Endothelial cell of umbilical vein (primary cell): ENCODE results near the gene BCAS3. TPM values are rescaled to one million over a fixed set of nuclear protein-coding genes. Genes with fewer than 3 reads are reported as not detected.

Experiments used
- BruUV-seq: library from RNA; stranded (reverse); fragments of 400-500 nt; replicated peaks from 2 replicates; lab custom pipeline; 2021; lab: Mats Ljungman, UMichigan
- CTCF ChIA-PET: fragments of 300-600, 350-600 bp; sonication (Branson Sonifier 250); formaldehyde crosslinking; loops from one replicate; lab custom pipeline; 2021; ENCODE audit warnings: antibody characterized with exemption, inconsistent platforms; lab: Charles Lee
- POLR2A ChIA-PET: fragments of 300-600, 350-600 bp; sonication (Branson Sonifier 250); formaldehyde crosslinking; loops from one replicate; lab custom pipeline; 2021; ENCODE audit warnings: antibody characterized with exemption, inconsistent platforms; lab: Charles Lee
- DNase-seq: peaks from one replicate; pipeline ENCODE4 v3.0.0-alpha.2; 2011; ENCODE audit warnings: low read depth, low spot score
- FAIRE-seq: peaks from 2 replicates; lab custom pipeline; 2011; peaks lifted over from hg19 to GRCh38; lab: Jason Lieb, UNC
- H2AFZ ChIP-seq: 2 replicates; pipeline ENCODE4 v1.6.0; 2012; ENCODE audit warnings: low read depth, low read length, control low read depth, inconsistent platforms
- H3K27ac ChIP-seq: 2 replicates; pipeline ENCODE4 v1.5.1; 2011; ENCODE audit warnings: low read depth, mild to moderate bottlenecking, control low read depth, low read length, moderate library complexity; ENCODE audit not compliant: insufficient read depth
- H3K27me3 ChIP-seq, 2 experiments: 2 replicates each; pipeline versions ENCODE4 v1.6.0 to v1.6.1; 2011; ENCODE audit warnings: low read length in 2 of 2, mixed read lengths in 1 of 2; ENCODE audit not compliant: control insufficient read depth in 2 of 2, insufficient read depth in 2 of 2
- H3K36me3 ChIP-seq, 2 experiments: 2 replicates in 1 of 2; 3 replicates in 1 of 2; pipeline ENCODE4 v1.5.1; 2011; ENCODE audit warnings: low read length in 2 of 2, mild to moderate bottlenecking in 1 of 2, moderate library complexity in 1 of 2; ENCODE audit not compliant: control insufficient read depth in 2 of 2, insufficient read depth in 2 of 2; ENCODE audit errors: extremely low read depth in 1 of 2
- H3K4me1 ChIP-seq: 3 replicates; pipeline ENCODE4 v1.5.1; 2011; ENCODE audit warnings: mild to moderate bottlenecking, low read length; ENCODE audit not compliant: control insufficient read depth, insufficient read depth; ENCODE audit errors: extremely low read depth
- H3K4me2 ChIP-seq: 2 replicates; pipeline ENCODE4 v1.6.1; 2011; ENCODE audit warnings: low read length, control low read depth, mixed read lengths; ENCODE audit not compliant: insufficient read depth
- H3K4me3 ChIP-seq, 3 experiments: fragments of 200-600 bp in 1 of 3; sonication (generic), shearing (Covaris generic) in 1 of 3; replicated peaks in 1 of 3; 2 replicates each; pipeline ENCODE4 v1.5.1; 2011 to 2016; ENCODE audit warnings: control low read depth in 3 of 3, low read length in 3 of 3, mild to moderate bottlenecking in 2 of 3, inconsistent platforms in 1 of 3, low read depth in 1 of 3, moderate library complexity in 1 of 3; ENCODE audit not compliant: insufficient read depth in 1 of 3
- H3K79me2 ChIP-seq: 2 replicates; pipeline ENCODE4 v1.6.0; 2012; ENCODE audit warnings: low read length, inconsistent platforms; ENCODE audit not compliant: control insufficient read depth, insufficient read depth
- H3K9ac ChIP-seq: replicated peaks from 2 replicates; pipeline ENCODE3; 2011; ENCODE audit warnings: low read length, control low read depth; ENCODE audit not compliant: insufficient read depth; ENCODE audit errors: extremely low read depth
- H3K9me1 ChIP-seq: replicated peaks from 3 replicates; pipeline ENCODE4 v1.6.0; 2011; ENCODE audit warnings: mild to moderate bottlenecking, low read length; ENCODE audit not compliant: control insufficient read depth, insufficient read depth; ENCODE audit errors: extremely low read depth
- H3K9me3 ChIP-seq: replicated peaks from 2 replicates; pipeline ENCODE4 v1.5.1; 2012; ENCODE audit warnings: low read length, inconsistent platforms; ENCODE audit not compliant: control insufficient read depth, insufficient read depth
- H4K20me1 ChIP-seq: replicated peaks from 2 replicates; pipeline ENCODE3; 2011; ENCODE audit warnings: mild to moderate bottlenecking, low read length; ENCODE audit not compliant: control insufficient read depth, insufficient read depth; ENCODE audit errors: extremely low read depth
- EZH2 ChIP-seq: IDR thresholded peaks from 2 replicates; pipeline ENCODE4 v1.6.1; 2012; ENCODE audit warnings: borderline replicate concordance, low read depth, mild to moderate bottlenecking, moderate library complexity, low read length, inconsistent platforms; ENCODE audit not compliant: severe bottlenecking
- FOS ChIP-seq: IDR thresholded peaks from 2 replicates; pipeline ENCODE4 v1.6.1; 2011; ENCODE audit warnings: mild to moderate bottlenecking, low read length, moderate library complexity, borderline replicate concordance; ENCODE audit not compliant: insufficient read depth
- GATA2 ChIP-seq: IDR thresholded peaks from 2 replicates; pipeline ENCODE4 v1.7.0; 2011; ENCODE audit warnings: low read depth, mild to moderate bottlenecking, moderate library complexity, mixed read lengths, low read length; ENCODE audit not compliant: insufficient read length, insufficient read depth
- JUN ChIP-seq: IDR thresholded peaks from 2 replicates; pipeline ENCODE4 v1.6.1; 2011; ENCODE audit warnings: borderline replicate concordance, low read depth; ENCODE audit not compliant: insufficient read length, insufficient read depth
- MYC ChIP-seq: IDR thresholded peaks from one replicate; pipeline ENCODE4 v1.6.1; 2011; ENCODE audit warnings: mild to moderate bottlenecking, low read depth, low read length
- POLR2A ChIP-seq: IDR thresholded peaks from 2 replicates; pipeline ENCODE4 v1.6.1; 2012; ENCODE audit warnings: low read depth, mild to moderate bottlenecking, control low read depth, low read length
- POLR2AphosphoS5 ChIP-seq: IDR thresholded peaks from 2 replicates; pipeline ENCODE4 v1.6.1; 2012; ENCODE audit warnings: low read depth, mild to moderate bottlenecking, control low read depth, low read length, moderate library complexity; ENCODE audit not compliant: insufficient read depth
- dilution Hi-C: fragments of 300-500 bp; cut with MboI; formaldehyde crosslinking; loops from one replicate; pipeline ENCODE4 v1.15.0; 2019; ENCODE audit warnings: low sequenced_read_pairs; ENCODE audit not compliant: extremely low pct_ligation_motif_present
- intact Hi-C: fragments of 100-400 bp; cut with micrococcal nuclease; formaldehyde crosslinking; loops from one replicate; pipeline ENCODE4 v1.10.0; 2022
- polyA plus RNA-seq, 4 experiments: library from polyadenylated mRNA; depleted of rRNA in 3 of 4; stranded (reverse) in 3 of 4; unstranded in 1 of 4; fragments of >200 nt; gene quantifications; 2 replicates each; pipeline versions ENCODE4 v1.2.1 to v1.2.3, GENCODE V29; 2011 to 2012; ENCODE audit warnings: missing spikeins in 1 of 4
- total RNA-seq: library from RNA; stranded (reverse); gene quantifications from 2 replicates; pipeline ENCODE4 v1.2.3, GENCODE V29; 2021
- TF ChIP-seq, protein P1 (sequence below), 2 donors: IDR thresholded peaks; 1 replicate in 1 of 2; 2 replicates in 1 of 2; pipeline ENCODE4 v1.5.1; 2011; ENCODE audit warnings: low read length in 2 of 2, mild to moderate bottlenecking in 2 of 2, moderate library complexity in 2 of 2, control low read depth in 1 of 2, inconsistent platforms in 1 of 2, low read depth in 1 of 2; ENCODE audit not compliant: insufficient read depth in 1 of 2; ENCODE audit errors: extremely low read depth in 1 of 2
- TF ChIP-seq, protein P2 (sequence below): IDR thresholded peaks from 2 replicates; pipeline ENCODE4 v1.6.1; 2011; ENCODE audit not compliant: insufficient read depth, insufficient read length

Gene BCAS3
- total and polyA plus RNA-seq, 2 donors (not counting 3 experiments of a cell fraction or from before 2014, with no cell fraction given) = 8.2 to 16.0 TPM

GRCh38 chr17:61379457-61380216 lies 702.0 kb downstream of the BCAS3 start:
- no peak for FAIRE-seq
- Histone ChIP-seq H3K27ac (no peak overlapping the region), H3K4me3 (no peak overlapping the region), H3K9me1 (no peaks in the 10 kb centered on the region), H3K4me1 (no peaks in the 10 kb centered on the region), H3K27me3 (no peaks in the 10 kb centered on the region), H3K4me2 (no peak overlapping the region), H4K20me1 (no peaks in the 10 kb centered on the region), H3K79me2 (no peaks in the 10 kb centered on the region), H2AFZ (no peak overlapping the region), H3K36me3 (no peaks in the 10 kb centered on the region), H3K9me3 (no peaks in the 10 kb centered on the region), H3K9ac (no peak overlapping the region)
- BruUV-seq = no TSS peak
- intact Hi-C loops (no loop called here), dilution Hi-C loops (no loop called here)
- DNase-seq = no peak
- POLR2A ChIA-PET = no interaction called here
- CTCF ChIA-PET = interaction anchor here (0.8 to 1.3 kb wide), 2 partner anchors 12 to 14 kb away, joined by 3 read pairs; no protein-coding TSS in a partner anchor
- no peak for TF ChIP-seq GATA2
- TF ChIP-seq, protein P1, sequence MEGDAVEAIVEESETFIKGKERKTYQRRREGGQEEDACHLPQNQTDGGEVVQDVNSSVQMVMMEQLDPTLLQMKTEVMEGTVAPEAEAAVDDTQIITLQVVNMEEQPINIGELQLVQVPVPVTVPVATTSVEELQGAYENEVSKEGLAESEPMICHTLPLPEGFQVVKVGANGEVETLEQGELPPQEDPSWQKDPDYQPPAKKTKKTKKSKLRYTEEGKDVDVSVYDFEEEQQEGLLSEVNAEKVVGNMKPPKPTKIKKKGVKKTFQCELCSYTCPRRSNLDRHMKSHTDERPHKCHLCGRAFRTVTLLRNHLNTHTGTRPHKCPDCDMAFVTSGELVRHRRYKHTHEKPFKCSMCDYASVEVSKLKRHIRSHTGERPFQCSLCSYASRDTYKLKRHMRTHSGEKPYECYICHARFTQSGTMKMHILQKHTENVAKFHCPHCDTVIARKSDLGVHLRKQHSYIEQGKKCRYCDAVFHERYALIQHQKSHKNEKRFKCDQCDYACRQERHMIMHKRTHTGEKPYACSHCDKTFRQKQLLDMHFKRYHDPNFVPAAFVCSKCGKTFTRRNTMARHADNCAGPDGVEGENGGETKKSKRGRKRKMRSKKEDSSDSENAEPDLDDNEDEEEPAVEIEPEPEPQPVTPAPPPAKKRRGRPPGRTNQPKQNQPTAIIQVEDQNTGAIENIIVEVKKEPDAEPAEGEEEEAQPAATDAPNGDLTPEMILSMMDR (IDR thresholded peaks at IDR 0.05; ENCODE audit: extremely low read depth in 1 of 2, insufficient read depth in 1 of 2, low read depth in 1 of 2, low read length in 2 of 2) = no peak
- no peak for TF ChIP-seq POLR2A

GRCh38 chr17:61380217-61380835 lies 702.7 kb downstream of the BCAS3 start:
- TF ChIP-seq EZH2 (no peak), GATA2 (no peak), JUN (no peak), POLR2AphosphoS5 (no peak), MYC (no peak), FOS (no peak), POLR2A (no peak)
- TF ChIP-seq, protein P2, sequence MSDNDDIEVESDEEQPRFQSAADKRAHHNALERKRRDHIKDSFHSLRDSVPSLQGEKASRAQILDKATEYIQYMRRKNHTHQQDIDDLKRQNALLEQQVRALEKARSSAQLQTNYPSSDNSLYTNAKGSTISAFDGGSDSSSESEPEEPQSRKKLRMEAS = no peak
- TF ChIP-seq, protein P1 (IDR thresholded peaks at IDR 0.05; ENCODE audit: extremely low read depth in 1 of 2, insufficient read depth in 1 of 2, low read depth in 1 of 2, low read length in 2 of 2) = no peak
- no peak overlapping the region for H3K4me2 ChIP-seq
- dilution Hi-C loops = no loop called here
- H3K36me3 ChIP-seq = no peaks in the 10 kb centered on the region
- H3K27me3 ChIP-seq = no peaks in the 10 kb centered on the region
- no peak overlapping the region for H3K27ac ChIP-seq
- H3K79me2 ChIP-seq = no peaks in the 10 kb centered on the region
- H4K20me1 ChIP-seq = no peaks in the 10 kb centered on the region
- ChIA-PET POLR2A (no interaction called here), CTCF (interaction anchor here (0.8 to 1.3 kb wide), 2 partner anchors 11 to 15 kb away, joined by 3 read pairs; no protein-coding TSS in a partner anchor)
- H3K9ac ChIP-seq = no peak overlapping the region
- intact Hi-C loops = no loop called here
- H3K9me1 ChIP-seq = no peaks in the 10 kb centered on the region
- H2AFZ ChIP-seq = no peak overlapping the region
- no peak for FAIRE-seq
- no peaks in the 10 kb centered on the region for H3K4me1 ChIP-seq
- H3K9me3 ChIP-seq = no peaks in the 10 kb centered on the region
- BruUV-seq = no TSS peak
- no peak overlapping the region for H3K4me3 ChIP-seq
- no peak for DNase-seq
